LNCAP (cell line): Measurements from ENCODE around the gene MMP14.

Experiments
- TF ChIP-seq, protein P1 (sequence below): fragments of 450-650 bp; IDR thresholded peaks from 2 replicates; pipeline ENCODE4 v1.5.1; 2017; ENCODE audit warnings: mild to moderate bottlenecking

Gene MMP14

DNA sequence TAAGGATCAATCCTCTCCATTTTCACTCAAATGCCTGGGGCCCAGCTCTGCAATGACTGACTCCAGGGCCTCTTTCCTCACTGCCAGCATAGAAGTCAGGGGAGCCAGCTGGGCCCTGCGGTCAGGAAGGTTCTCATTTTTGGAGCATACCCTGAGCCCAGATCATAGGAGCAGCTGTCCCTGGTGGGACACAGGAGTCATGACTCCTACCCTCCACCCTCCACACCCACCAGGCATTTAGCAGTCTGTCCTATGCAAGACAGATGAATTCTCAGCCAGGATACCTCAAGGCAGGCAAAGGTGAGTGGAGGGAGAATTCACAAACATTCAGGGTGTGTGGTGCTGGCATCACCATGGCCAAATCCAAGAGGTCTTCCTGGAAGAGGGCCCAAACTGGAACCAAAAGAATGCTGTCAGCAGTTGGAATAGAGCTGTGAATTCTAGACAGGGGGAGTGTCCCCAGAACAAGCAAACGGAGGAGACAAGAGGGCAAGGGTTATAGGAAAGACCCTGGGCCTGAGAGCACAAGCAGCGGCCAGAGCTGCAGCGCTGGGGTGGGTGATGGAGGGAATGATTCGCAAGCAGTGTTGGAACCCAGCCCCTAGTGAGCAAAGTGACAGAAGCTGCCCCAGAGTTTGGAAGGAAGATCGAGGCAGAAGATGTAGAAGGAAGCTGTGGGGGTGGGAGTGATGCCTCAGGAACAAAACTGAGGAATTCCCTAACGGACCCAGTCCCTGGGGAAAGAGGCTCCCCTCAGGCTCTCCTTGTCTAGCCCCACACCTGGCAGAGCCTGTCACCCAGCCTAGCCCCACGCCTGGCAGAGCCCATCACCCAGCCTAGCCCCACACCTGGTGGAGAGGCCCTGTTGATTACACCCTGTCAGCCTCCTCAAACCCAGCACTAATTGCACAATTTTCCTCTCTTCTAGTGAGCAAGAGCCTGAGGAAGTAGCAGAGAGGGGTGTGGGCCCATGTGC lies 42.2 kb downstream of the MMP14 start:
- TF ChIP-seq, protein P1, sequence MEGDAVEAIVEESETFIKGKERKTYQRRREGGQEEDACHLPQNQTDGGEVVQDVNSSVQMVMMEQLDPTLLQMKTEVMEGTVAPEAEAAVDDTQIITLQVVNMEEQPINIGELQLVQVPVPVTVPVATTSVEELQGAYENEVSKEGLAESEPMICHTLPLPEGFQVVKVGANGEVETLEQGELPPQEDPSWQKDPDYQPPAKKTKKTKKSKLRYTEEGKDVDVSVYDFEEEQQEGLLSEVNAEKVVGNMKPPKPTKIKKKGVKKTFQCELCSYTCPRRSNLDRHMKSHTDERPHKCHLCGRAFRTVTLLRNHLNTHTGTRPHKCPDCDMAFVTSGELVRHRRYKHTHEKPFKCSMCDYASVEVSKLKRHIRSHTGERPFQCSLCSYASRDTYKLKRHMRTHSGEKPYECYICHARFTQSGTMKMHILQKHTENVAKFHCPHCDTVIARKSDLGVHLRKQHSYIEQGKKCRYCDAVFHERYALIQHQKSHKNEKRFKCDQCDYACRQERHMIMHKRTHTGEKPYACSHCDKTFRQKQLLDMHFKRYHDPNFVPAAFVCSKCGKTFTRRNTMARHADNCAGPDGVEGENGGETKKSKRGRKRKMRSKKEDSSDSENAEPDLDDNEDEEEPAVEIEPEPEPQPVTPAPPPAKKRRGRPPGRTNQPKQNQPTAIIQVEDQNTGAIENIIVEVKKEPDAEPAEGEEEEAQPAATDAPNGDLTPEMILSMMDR: no peak

GRCh38 chr14:22882064-22882463 lies 45.7 kb downstream of the MMP14 start:
- TF ChIP-seq, protein P1: no peak

- TF ChIP-seq, protein P1: no peak
Measured at GRCh38 chr14:22882529-22883172, 46.3 kb downstream of the MMP14 start.

- TF ChIP-seq, protein P1: no peak
Measured at GRCh38 chr14:22883173-22883976, 47.0 kb downstream of the MMP14 start, which contains the start of gene REM2. TSS of gene REM2 (plus strand) at chr14:22883222. CDS start at chr14:22883288, 66 bp downstream.

- TF ChIP-seq, protein P1: no peak
Measured at GRCh38 chr14:22884076-22884737, 47.8 kb downstream of the MMP14 start.

DNA sequence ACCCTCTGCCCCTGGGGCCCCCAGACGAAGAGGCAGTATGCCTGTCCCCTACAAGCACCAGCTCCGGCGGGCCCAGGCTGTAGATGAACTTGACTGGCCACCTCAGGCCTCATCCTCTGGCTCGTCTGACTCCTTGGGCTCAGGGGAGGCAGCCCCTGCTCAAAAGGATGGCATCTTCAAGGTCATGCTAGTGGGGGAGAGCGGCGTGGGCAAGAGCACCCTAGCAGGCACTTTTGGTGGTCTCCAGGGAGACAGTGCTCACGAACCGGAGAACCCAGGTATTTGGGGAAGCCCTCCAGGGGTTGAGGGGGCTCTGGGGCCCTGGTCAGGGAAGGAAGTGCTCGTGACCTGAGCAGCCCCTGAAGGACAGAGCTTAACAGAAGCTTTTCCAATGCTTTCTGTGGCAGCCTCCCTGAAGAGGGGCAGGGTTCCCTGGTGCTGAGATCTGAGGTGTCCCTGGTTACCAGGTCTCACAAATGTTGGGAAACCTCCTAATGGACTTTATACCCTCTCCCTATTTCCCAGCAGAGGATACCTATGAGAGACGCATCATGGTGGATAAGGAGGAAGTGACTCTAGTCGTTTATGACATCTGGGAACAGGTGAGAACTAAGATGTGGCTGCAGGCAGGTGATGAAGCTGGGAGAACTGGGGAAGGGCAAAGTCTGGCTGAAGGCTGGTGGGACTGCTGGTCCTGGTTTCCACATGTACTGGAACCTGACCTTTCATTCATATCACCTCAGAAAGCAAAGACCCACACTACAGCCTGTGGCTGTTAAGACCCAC lies 48.5 kb downstream of the MMP14 start:
- TF ChIP-seq, protein P1: no peak
